ENCODE measurements around the gene SMIM44. TPM values are rescaled to one million over a fixed set of nuclear protein-coding genes. Genes with fewer than 3 reads are reported as not detected.

The SMIM44 gene
- total RNA-seq, 1 experiment from 2014 or later = not detected

DNA sequence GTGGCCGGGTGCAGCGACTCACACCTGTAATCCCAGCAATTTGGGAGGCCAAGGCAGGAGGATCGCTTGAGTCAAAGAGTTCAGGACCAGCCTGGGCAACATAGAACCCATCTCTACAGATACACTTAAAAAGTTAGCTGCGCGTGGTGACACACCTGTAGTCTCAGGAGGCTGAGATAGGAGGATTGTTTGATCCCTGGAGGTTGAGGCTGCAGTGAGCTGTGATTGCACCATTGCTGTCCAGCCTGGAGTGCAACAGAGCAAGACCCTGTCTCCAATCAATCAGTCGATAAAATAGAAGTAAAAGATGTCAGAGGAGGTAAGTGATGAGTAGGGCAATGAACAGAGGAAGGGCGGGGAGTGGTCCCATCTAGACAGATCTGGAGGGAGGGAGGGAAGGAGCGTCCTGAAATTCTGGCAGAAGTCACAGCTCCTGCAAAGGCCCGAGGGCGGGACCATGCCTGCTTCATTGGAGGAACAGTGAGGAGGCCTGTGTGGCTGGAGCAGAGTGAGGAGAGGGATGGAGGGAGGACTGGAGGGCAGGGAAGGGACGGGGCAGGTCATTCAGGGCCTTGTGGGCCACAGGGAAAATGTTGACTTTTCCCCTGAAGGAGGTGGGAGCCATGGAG is 12.6 kb downstream of the SMIM44 start:
- Histone ChIP-seq H3K27me3 (replicated peaks) (0 out of 2 replicates have a peak, but pooled peaks cover 3% of the 10 kb centered on the region), H3K4me3 (no peak overlapping the region), H3K4me1 (replicated peaks) (no peaks in the 10 kb centered on the region), H3K27ac (no peak overlapping the region), H3K9me3 (replicated peaks) (no peaks in the 10 kb centered on the region), H3K36me3 (peaks cover 3% of the 10 kb centered on the region; the same call in 1 of the 2 replicates)
- DNase-seq (ENCODE audit: low read depth in 1 of 2, low spot score in 2 of 2) = no peak

DNA sequence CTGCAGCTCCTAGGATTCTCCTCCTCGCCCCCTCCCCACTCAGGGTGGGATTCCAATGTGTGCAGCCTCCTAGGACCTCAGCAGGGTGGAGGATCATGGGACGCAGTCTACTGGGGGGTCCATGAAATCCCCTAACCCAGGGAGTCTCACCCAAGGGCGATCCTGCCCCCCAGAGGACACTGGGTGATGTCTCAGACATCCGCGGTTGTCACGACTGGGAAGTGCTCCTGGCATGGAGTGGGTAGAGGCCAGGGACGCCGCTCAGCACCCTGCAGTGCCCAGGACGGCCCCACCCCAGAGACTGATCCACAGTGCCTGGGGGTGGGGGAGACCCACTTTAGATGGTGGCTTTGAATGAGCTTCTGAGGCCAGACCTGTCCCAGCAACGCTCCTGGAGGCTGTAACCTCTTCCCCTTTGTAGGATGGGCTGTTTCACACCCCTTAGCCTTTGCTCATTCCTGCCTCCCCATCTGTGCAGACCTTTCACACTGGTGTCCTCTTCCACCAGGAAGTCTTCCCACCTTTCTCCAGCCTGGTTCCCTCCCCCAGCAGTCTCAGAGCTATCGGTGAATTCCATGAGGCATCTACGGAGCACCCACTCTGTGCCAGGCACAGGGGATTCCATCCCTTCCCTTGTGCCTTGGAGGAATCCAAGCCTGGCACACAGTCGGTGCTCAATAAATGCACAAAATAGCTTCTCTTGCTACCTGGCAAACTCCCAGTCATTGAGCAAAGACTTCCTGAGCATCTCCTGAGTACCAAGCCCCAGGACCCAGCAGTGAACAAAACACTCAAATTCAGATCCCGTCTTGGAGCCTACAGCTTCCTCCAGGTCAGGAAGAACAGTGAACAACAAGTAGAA is 13.4 kb downstream of the SMIM44 start:
- DNase-seq (ENCODE audit: low read depth in 1 of 2, low spot score in 2 of 2) = no peak
- no peaks in the 10 kb centered on the region for H3K4me1 ChIP-seq (replicated peaks)
- peaks cover 3% of the 10 kb centered on the region; the same call in 1 of the 2 replicates for H3K36me3 ChIP-seq
- no peak overlapping the region for H3K27ac ChIP-seq
- H3K9me3 ChIP-seq (replicated peaks) = no peaks in the 10 kb centered on the region
- no peak overlapping the region for H3K4me3 ChIP-seq
- 0 out of 2 replicates have a peak, but pooled peaks cover 2% of the 10 kb centered on the region for H3K27me3 ChIP-seq (replicated peaks)

DNA sequence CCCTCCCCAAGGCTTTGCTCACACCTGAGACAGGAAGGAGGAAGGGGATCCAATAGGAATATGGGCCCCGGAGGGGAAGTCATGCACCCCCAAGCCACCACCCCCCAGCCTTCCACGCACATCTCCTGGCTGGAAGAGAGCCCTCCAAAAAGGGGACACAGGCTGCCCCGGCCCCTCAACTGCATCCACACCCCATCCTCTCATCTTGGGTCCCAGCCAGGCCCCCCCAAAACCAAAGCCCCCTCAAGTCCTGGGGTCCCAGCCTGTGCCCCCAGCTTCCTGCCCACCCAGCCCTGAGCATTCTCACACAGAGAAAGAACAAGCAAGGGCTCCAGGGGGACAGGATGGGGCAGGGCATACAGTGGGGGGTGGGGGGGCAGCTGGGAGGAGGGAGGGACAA is 15.0 kb downstream of the SMIM44 start:
- no peaks in the 10 kb centered on the region for H3K9me3 ChIP-seq (replicated peaks)
- H3K27me3 ChIP-seq (replicated peaks) = no peaks in the 10 kb centered on the region
- DNase-seq (ENCODE audit: low read depth in 1 of 2, low spot score in 2 of 2) = no peak
- peaks cover 7% of the 10 kb centered on the region for H3K36me3 ChIP-seq
- no peak overlapping the region for H3K4me3 ChIP-seq
- H3K27ac ChIP-seq = no peak overlapping the region
- no peaks in the 10 kb centered on the region for H3K4me1 ChIP-seq (replicated peaks)

DNA sequence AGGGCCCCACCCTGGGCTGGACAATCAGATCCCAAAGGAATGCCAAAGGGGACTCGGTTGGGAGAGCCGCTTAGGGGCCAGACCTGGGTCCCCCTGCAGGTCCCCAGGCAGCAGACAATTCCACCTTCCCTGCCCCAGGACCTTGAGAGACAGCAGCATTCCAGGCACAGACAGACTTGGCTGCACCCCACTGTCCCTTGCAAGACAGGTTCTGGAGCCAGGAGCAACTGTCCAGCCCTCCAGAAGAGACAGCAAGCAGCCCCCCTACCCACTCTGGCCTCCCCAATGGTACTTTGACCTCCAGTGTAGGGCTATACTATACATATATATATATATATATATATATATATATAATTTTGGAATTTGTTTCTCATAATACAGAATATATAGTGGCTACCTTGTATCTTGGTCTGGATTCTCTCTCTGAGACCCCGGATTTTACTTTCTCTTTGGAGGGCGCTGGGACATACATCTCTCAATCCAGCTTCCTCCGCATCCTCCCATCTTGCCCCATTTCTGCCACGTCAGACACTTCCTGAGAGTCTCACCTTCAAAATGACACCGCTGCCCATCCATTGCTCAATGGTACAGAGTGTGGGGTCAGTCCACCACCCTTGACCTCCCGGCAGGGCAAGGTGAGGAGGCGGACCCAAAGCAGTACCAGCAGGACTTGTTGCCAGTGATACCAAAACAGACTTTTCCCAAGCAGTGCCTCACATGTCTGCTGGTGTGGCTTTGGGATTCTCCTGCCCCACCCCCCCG is 15.6 kb downstream of the SMIM44 start:
- Histone ChIP-seq H3K9me3 (replicated peaks) (no peaks in the 10 kb centered on the region), H3K4me3 (no peak overlapping the region), H3K4me1 (replicated peaks) (no peaks in the 10 kb centered on the region), H3K27me3 (replicated peaks) (no peaks in the 10 kb centered on the region), H3K36me3 (peaks cover 13% of the 10 kb centered on the region), H3K27ac (no peak overlapping the region)
- DNase-seq (ENCODE audit: low read depth in 1 of 2, low spot score in 2 of 2) = no peak

DNA sequence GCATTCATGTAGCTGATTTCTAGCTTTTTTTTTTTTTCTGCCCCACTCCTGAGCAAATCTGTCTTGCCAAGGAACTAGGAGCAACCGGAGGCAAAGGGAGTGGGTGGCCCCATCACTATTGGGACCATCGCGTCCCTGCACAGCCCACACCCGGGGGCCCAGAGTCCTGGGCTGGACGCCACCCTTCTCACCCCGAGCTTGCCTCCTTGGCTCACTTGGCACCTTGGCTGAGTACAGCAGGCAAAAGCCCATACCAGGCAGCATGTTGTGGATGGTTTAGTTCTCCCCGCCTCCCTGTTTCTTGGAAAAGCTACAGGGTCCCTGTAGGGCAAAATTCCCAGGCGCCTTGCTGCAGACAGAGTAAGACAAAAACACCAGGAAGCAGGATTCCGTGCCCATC is 16.6 kb downstream of the SMIM44 start:
- no peak for DNase-seq (ENCODE audit: low read depth in 1 of 2, low spot score in 2 of 2)
- H3K27ac ChIP-seq = no peak overlapping the region
- peaks cover 17% of the 10 kb centered on the region for H3K36me3 ChIP-seq
- H3K27me3 ChIP-seq (replicated peaks) = no peaks in the 10 kb centered on the region
- no peaks in the 10 kb centered on the region for H3K4me1 ChIP-seq (replicated peaks)
- H3K9me3 ChIP-seq (replicated peaks) = no peaks in the 10 kb centered on the region
- H3K4me3 ChIP-seq = no peak overlapping the region

DNA sequence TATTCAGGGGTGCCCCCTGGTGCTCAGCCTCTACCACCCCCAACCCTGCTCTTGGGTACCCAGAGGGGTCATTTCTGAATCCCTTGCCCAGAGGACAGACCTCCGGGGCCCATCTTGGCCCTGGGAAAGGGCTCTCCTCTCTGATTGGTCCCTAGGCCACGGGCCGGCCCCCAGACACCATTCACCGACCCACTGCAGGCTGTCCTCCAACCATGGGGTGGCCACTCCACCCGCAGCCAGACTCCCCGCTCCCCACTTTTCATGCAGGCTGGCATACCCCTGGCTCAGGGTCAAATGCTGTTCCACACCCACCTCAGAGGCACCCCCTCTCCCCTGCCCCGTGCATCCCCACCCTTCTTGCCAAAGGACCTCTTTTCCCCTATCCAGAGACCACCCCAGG is 17.7 kb downstream of the SMIM44 start:
- Histone ChIP-seq H3K27ac (no peak overlapping the region), H3K9me3 (replicated peaks) (no peaks in the 10 kb centered on the region), H3K4me3 (no peak overlapping the region), H3K4me1 (replicated peaks) (no peaks in the 10 kb centered on the region), H3K36me3 (peaks cover 25% of the 10 kb centered on the region), H3K27me3 (replicated peaks) (no peaks in the 10 kb centered on the region)
- no peak for DNase-seq (ENCODE audit: low read depth in 1 of 2, low spot score in 2 of 2)

DNA sequence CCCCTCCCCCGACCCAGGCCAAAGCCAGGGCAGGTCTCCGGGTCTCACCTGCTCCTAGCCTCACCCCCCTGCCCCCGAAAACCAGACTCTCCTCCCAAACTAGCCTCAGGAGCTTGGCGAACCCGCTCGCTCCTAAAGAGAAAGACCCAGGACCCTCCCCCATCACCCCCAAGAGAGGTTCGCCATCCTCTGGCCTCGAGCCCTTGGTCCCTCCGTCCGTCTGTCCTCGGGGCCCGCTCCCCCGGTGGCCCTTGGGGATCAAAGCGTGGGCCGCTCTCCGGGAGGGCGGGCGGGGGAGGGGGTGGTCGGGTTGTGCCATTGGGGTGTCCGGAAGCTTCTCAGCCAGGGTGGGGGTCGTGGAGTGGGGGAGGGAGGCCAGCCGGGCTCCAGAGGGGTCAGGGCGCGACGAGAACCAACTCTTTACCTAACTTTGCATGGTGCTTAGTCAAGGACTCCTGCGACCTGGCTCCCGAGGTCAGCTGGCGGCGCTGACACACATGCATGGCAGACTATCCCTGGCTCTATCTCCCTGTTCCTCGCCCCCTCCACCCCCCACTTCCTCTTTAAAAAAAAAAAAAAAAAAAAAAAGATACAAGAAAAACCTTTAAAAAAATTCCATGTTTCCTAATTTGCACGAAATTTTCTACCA is 18.5 kb downstream of the SMIM44 start:
- Histone ChIP-seq H3K4me3 (no peak overlapping the region), H3K9me3 (replicated peaks) (no peaks in the 10 kb centered on the region), H3K27ac (no peak overlapping the region), H3K4me1 (replicated peaks) (no peaks in the 10 kb centered on the region), H3K36me3 (peaks cover 34% of the 10 kb centered on the region), H3K27me3 (replicated peaks) (no peaks in the 10 kb centered on the region)
- no peak for DNase-seq (ENCODE audit: low read depth in 1 of 2, low spot score in 2 of 2)

DNA sequence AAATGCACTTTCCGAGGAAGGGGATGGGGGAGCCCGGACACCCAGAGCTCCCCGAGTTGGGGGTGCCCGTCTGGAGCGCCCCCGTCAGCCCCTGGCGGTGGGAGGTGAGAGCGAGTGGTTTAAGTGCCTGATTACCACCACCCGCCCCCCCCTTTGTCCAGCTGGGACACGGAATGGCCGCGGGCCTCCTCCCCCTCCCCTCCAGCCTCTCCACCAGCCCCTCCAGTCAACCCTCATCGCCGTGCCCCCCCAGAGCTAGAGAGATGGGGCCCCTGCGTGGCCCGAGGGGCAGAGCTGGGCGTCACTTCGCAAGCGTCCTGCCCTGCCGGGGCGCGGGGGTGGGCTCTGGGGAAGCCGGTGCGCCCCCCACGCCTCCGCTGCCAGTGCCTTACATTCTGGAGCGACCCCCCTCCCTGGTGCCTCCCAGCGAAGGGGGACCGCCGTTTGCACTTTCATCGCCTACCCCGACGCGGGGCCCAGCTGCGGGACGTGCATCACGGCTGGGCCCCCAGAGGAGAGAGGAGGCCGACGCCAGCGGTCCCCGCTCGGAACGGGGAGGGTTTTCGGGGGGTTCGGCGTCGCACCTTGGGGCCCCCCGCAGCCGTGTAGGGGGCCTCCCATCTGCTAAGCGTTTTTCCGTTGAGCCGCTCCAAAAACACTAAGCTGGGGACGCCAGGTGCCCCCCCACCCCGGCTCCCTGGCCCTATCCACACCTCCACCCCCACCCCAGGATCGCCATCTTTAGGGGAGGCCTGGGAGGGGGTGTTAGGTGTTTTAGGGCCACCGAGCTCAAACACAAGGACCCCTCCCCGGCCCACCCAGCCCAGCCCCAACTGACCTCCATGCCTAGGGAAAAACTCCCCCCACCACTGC is 19.3 kb downstream of the SMIM44 start:
- H3K27ac ChIP-seq = no peak overlapping the region
- peaks cover 40% of the 10 kb centered on the region for H3K36me3 ChIP-seq
- DNase-seq (ENCODE audit: low read depth in 1 of 2, low spot score in 2 of 2) = no peak
- no peaks in the 10 kb centered on the region for H3K27me3 ChIP-seq (replicated peaks)
- H3K9me3 ChIP-seq (replicated peaks) = no peaks in the 10 kb centered on the region
- H3K4me1 ChIP-seq (replicated peaks) = no peaks in the 10 kb centered on the region
- no peak overlapping the region for H3K4me3 ChIP-seq

DNA sequence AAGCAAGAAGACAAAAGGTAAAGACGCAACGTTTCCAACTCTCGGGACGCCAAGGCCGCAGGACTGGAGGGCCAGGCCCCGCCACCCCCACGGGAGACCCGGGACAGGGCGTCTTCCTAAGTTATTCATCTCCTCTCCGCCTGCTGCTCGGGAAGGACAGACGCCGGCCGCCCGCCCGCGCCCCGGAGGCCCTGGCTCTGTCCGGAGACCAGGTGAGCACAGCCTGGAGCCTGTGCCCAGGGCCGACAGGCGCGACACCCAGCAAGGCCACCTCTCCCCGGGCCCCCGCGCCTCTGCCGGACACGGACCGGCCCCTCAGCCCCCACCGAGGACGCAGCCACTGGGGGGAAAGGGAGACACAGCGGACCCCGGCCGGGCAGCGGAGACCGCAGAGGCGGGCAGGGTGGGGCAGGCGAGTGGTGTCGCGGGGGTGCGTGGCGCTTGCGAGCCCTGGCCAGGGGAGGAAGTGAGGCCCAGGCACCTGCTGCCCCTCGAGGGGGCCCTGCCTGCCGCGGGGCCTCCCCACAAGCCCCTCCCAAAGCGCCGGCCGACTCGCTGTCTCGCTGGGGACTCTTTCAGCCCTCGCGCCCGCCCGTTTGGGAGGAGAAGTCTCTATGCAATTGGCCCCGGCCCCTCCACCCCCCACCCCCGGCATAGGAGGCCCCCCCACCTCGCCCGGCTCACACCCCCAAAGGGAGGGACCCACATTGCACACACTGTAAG is 20.1 kb downstream of the SMIM44 start:
- Histone ChIP-seq H3K27ac (no peak overlapping the region), H3K9me3 (replicated peaks) (no peaks in the 10 kb centered on the region), H3K36me3 (peaks cover 46% of the 10 kb centered on the region), H3K4me1 (replicated peaks) (no peaks in the 10 kb centered on the region), H3K27me3 (replicated peaks) (no peaks in the 10 kb centered on the region), H3K4me3 (no peak overlapping the region)
- no peak for DNase-seq (ENCODE audit: low read depth in 1 of 2, low spot score in 2 of 2)

DNA sequence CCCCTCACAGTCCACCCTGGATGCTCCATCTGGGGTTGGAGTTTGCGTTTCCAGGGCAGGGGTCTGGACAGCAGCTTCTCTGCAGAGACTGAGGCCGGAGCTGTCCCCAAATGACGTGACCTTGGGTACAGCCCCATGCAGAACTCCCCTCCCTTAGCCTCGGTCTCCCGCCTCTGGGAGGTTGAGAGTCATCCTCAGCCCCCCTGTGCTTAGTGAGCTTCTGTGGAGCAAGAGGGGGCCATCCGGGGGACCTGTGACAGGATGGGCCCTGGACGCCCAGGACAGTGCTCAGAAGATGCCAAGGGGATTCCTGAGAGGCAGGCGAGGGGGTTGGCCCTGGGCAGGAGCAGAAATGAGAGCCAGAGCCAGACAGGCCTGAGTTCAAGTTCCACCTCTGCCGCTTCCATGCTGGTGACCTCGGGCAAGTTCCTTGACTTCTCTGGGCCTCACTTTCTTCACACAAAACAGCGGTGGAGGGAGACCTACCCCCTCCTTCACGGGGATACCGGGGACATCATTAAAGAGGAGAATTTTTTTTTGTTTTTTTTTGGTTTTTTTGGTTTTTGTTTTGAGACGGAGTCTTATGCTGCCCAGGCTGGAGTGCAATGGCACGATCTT is 23.2 kb downstream of the SMIM44 start:
- Histone ChIP-seq H3K9me3 (replicated peaks) (no peaks in the 10 kb centered on the region), H3K4me1 (replicated peaks) (no peaks in the 10 kb centered on the region), H3K27ac (no peak overlapping the region), H3K27me3 (replicated peaks) (no peaks in the 10 kb centered on the region), H3K36me3 (peaks cover 68% of the 10 kb centered on the region), H3K4me3 (no peak overlapping the region)
- no peak for DNase-seq (ENCODE audit: low read depth in 1 of 2, low spot score in 2 of 2)

DNA sequence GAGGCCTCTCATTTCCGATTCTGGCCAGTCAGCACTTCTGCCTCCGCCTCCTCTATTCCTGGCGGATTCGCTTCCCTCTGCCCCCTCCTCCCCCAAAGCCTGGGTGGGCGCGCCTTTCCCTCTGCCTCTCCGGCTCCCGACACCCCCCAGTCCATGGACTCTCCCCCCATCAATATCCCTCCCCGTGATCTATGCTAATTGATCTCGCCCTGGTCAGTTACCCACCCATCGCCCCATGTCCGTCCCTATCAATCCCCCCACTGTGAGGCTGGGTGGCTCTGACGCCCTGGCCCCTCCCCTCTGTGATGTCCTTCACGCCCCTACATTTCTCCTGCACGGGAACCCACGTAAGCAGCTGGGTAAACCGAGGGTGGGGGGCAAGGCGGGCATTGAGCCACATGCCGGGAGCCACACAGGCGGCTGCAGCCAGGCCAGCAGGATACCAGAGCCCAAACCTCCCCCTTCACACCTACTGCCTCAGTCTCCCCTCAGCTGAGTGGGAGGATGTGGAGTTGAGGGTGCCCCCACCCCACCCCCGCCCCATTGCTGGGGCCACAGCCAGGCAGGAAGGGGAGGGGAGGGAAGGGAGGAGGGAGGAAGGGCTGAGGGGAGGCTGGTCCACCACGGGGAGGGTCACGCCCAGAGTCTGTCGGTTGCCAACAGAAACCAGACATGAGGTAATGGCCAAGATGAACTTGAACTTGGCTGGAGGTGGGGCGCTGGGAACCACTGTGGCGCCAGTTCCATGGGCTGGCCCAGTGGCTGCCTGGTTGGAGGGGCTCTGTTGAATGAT is 24.0 kb downstream of the SMIM44 start:
- Histone ChIP-seq H3K9me3 (replicated peaks) (no peaks in the 10 kb centered on the region), H3K27ac (no peak overlapping the region), H3K4me3 (no peak overlapping the region), H3K4me1 (replicated peaks) (no peaks in the 10 kb centered on the region), H3K36me3 (peaks cover 76% of the 10 kb centered on the region), H3K27me3 (replicated peaks) (no peaks in the 10 kb centered on the region)
- no peak for DNase-seq (ENCODE audit: low read depth in 1 of 2, low spot score in 2 of 2)
